Nephron progenitor cell (in vitro differentiated cells): ENCODE measurements around the gene PLCL1.

Source experiments
- DNase-seq: peaks from one replicate; pipeline ENCODE4 v3.0.0; 2021
- H3K27ac Mint-ChIP-seq: 2 replicates; pipeline ENCODE4 v1.8.0; 2021; ENCODE audit warnings: mild to moderate bottlenecking, moderate library complexity, mixed read lengths
- H3K27me3 Mint-ChIP-seq: 2 replicates; pipeline ENCODE4 v1.8.0; 2021; ENCODE audit warnings: mild to moderate bottlenecking, low read depth, mixed read lengths; ENCODE audit not compliant: poor library complexity
- H3K36me3 Mint-ChIP-seq: 2 replicates; pipeline ENCODE4 v1.8.0; 2021; ENCODE audit warnings: low read depth, mixed read lengths
- H3K4me1 Mint-ChIP-seq: 2 replicates; pipeline ENCODE4 v1.8.0; 2021; ENCODE audit warnings: mixed read lengths
- H3K4me3 Mint-ChIP-seq: 2 replicates; pipeline ENCODE4 v1.8.0; 2021; ENCODE audit warnings: mild to moderate bottlenecking, moderate library complexity, mixed read lengths
- H3K9me3 Mint-ChIP-seq: 2 replicates; pipeline ENCODE4 v1.8.0; 2021; ENCODE audit warnings: mild to moderate bottlenecking, moderate library complexity, mixed read lengths
- TF ChIP-seq, protein P1 (sequence below): fragments of 200-600 bp; sonication (generic); IDR thresholded peaks from 2 replicates; pipeline ENCODE4 v1.5.0; 2021; ENCODE audit warnings: antibody characterized with exemption

Gene PLCL1

GRCh38 chr2:197937814-197938213 is 133.4 kb downstream of the PLCL1 start:
- TF ChIP-seq, protein P1, sequence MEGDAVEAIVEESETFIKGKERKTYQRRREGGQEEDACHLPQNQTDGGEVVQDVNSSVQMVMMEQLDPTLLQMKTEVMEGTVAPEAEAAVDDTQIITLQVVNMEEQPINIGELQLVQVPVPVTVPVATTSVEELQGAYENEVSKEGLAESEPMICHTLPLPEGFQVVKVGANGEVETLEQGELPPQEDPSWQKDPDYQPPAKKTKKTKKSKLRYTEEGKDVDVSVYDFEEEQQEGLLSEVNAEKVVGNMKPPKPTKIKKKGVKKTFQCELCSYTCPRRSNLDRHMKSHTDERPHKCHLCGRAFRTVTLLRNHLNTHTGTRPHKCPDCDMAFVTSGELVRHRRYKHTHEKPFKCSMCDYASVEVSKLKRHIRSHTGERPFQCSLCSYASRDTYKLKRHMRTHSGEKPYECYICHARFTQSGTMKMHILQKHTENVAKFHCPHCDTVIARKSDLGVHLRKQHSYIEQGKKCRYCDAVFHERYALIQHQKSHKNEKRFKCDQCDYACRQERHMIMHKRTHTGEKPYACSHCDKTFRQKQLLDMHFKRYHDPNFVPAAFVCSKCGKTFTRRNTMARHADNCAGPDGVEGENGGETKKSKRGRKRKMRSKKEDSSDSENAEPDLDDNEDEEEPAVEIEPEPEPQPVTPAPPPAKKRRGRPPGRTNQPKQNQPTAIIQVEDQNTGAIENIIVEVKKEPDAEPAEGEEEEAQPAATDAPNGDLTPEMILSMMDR, result no peak
- no peak for DNase-seq
- Mint-ChIP-seq H3K36me3 (no peaks in the 10 kb centered on the region), H3K4me3 (no peak overlapping the region), H3K27me3 (no peaks in the 10 kb centered on the region), H3K27ac (no peak overlapping the region), H3K4me1 (no peaks in the 10 kb centered on the region), H3K9me3 (no peaks in the 10 kb centered on the region)

- H3K36me3 Mint-ChIP-seq, result no peaks in the 10 kb centered on the region
- H3K4me3 Mint-ChIP-seq, result no peak overlapping the region
- no peaks in the 10 kb centered on the region for H3K4me1 Mint-ChIP-seq
- no peak for DNase-seq
- H3K27me3 Mint-ChIP-seq, result no peaks in the 10 kb centered on the region
- H3K27ac Mint-ChIP-seq, result no peak overlapping the region
- H3K9me3 Mint-ChIP-seq, result no peaks in the 10 kb centered on the region
- TF ChIP-seq, protein P1, result no peak
These were observed 134.2 kb downstream of the PLCL1 start for GRCh38 chr2:197938555-197938954.

GRCh38 chr2:197939787-197940186 is 135.4 kb downstream of the PLCL1 start:
- H3K9me3 Mint-ChIP-seq, result no peaks in the 10 kb centered on the region
- no peaks in the 10 kb centered on the region for H3K36me3 Mint-ChIP-seq
- no peaks in the 10 kb centered on the region for H3K27me3 Mint-ChIP-seq
- TF ChIP-seq, protein P1, result no peak
- no peak overlapping the region for H3K4me3 Mint-ChIP-seq
- no peak overlapping the region for H3K27ac Mint-ChIP-seq
- no peak for DNase-seq
- H3K4me1 Mint-ChIP-seq, result no peaks in the 10 kb centered on the region

- no peak for DNase-seq
- Mint-ChIP-seq H3K9me3 (no peaks in the 10 kb centered on the region), H3K4me1 (no peaks in the 10 kb centered on the region), H3K4me3 (no peak overlapping the region), H3K27ac (no peak overlapping the region), H3K27me3 (no peaks in the 10 kb centered on the region), H3K36me3 (no peaks in the 10 kb centered on the region)
- TF ChIP-seq, protein P1, result no peak
These were observed 136.0 kb downstream of the PLCL1 start for GRCh38 chr2:197940382-197940781.

- Mint-ChIP-seq H3K27ac (no peak overlapping the region), H3K27me3 (no peaks in the 10 kb centered on the region), H3K4me1 (no peaks in the 10 kb centered on the region), H3K4me3 (no peak overlapping the region), H3K9me3 (no peaks in the 10 kb centered on the region), H3K36me3 (no peaks in the 10 kb centered on the region)
- DNase-seq, result no peak
- TF ChIP-seq, protein P1, result no peak
These were observed 137.3 kb downstream of the PLCL1 start for GRCh38 chr2:197941715-197942114.

DNA sequence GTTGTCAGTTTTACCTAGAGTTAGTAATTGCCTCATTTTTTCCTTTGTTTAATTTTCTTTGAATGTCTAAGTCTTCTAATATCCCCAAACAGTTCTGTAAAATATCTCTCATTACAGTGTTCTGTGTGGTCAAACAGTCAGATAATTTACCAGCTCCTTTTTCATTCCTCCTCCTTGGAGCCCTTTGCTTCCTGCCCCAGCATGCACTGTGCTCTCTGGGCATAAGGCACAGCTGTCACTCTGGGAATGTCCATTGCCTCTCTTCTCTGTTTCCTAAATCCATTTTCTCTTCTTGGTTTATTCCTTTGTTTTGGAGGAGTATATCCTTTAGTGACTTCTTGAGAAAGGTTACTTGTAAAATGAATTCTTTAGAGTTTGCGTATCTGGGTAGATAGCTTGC is 139.3 kb downstream of the PLCL1 start:
- no peak for DNase-seq
- Mint-ChIP-seq H3K9me3 (no peaks in the 10 kb centered on the region), H3K4me1 (no peaks in the 10 kb centered on the region), H3K27me3 (no peaks in the 10 kb centered on the region), H3K4me3 (no peak overlapping the region), H3K27ac (no peak overlapping the region), H3K36me3 (no peaks in the 10 kb centered on the region)
- TF ChIP-seq, protein P1, result no peak
